PFSK-1 (cell line): ENCODE measurements around the gene COX19. TPM values are rescaled to one million over a fixed set of nuclear protein-coding genes. Genes with fewer than 3 reads are reported as not detected.

Experiments
- FOXP2 ChIP-seq: optimal IDR thresholded peaks from 2 replicates; pipeline ENCODE3; 2011; ENCODE audit warnings: borderline replicate concordance, control low read depth, inconsistent platforms; ENCODE audit not compliant: insufficient read depth; ENCODE audit errors: extremely low read length, extremely low read depth
- POLR2AphosphoS5 ChIP-seq: IDR thresholded peaks from 2 replicates; pipeline ENCODE4 v1.6.1; 2012; ENCODE audit warnings: low read depth, mild to moderate bottlenecking, control low read depth, low read length, moderate library complexity
- REST ChIP-seq, 2 experiments: IDR thresholded peaks; 2 replicates each; pipeline versions ENCODE4 v1.6.1 to v1.8.0; 2011 to 2012; ENCODE audit warnings: low read depth in 2 of 2, low read length in 2 of 2, control low read depth in 1 of 2, inconsistent platforms in 1 of 2, mild to moderate bottlenecking in 1 of 2, moderate library complexity in 1 of 2; ENCODE audit not compliant: insufficient read depth in 1 of 2
- SIN3A ChIP-seq: IDR thresholded peaks from 2 replicates; pipeline ENCODE4 v1.6.1; 2012; ENCODE audit warnings: mild to moderate bottlenecking, low read length, moderate library complexity, borderline replicate concordance; ENCODE audit not compliant: insufficient read depth
- TAF1 ChIP-seq: IDR thresholded peaks from 2 replicates; pipeline ENCODE4 v1.6.1; 2012; ENCODE audit warnings: low read length, control low read depth, borderline replicate concordance; ENCODE audit not compliant: insufficient read depth
- polyA plus RNA-seq: library from polyadenylated mRNA; unstranded; fragments of >200 nt; gene quantifications from one replicate; pipeline ENCODE4 v1.2.1, GENCODE V29; 2012; ENCODE audit warnings: low read depth, missing spikeins; ENCODE audit not compliant: insufficient read length

The COX19 gene
- 16.4 TPM for polyA plus RNA-seq

- TF ChIP-seq REST (IDR thresholded peaks at IDR 0.05; ENCODE audit: insufficient read depth in 1 of 2, low read depth in 2 of 2, low read length in 2 of 2) (peak in 1 of 2 experiments; percentile 55; a peak in 2 of 4 replicates), POLR2AphosphoS5 (peak; percentile 88), SIN3A (0 out of 2 replicates have a peak, but pooled peaks have one; percentile 51), TAF1 (peak; percentile 93; the same call in 1 of the 2 replicates), FOXP2 (peak; percentile 90)
These were observed at the start of gene COX19 for GRCh38 chr7:974820-975681. COX19 (minus strand) TSS chr7:975549; CDS start chr7:975509, 40 bp downstream.

GRCh38 chr7:1024331-1024841 lies 49.0 kb upstream of the COX19 start:
- TF ChIP-seq FOXP2 (no peak), REST (IDR thresholded peaks at IDR 0.05; ENCODE audit: insufficient read depth in 1 of 2, low read depth in 2 of 2, low read length in 2 of 2) (no peak), TAF1 (no peak), SIN3A (no peak), POLR2AphosphoS5 (no peak)

- TF ChIP-seq FOXP2 (no peak), REST (IDR thresholded peaks at IDR 0.05; ENCODE audit: insufficient read depth in 1 of 2, low read depth in 2 of 2, low read length in 2 of 2) (no peak), SIN3A (no peak), POLR2AphosphoS5 (no peak), TAF1 (no peak)
These were observed 47.6 kb upstream of the COX19 start for GRCh38 chr7:1022801-1023465.

- TF ChIP-seq FOXP2, result no peak
- TF ChIP-seq REST (IDR thresholded peaks at IDR 0.05; ENCODE audit: insufficient read depth in 1 of 2, low read depth in 2 of 2, low read length in 2 of 2), result no peak
- TF ChIP-seq TAF1, result no peak
These were observed 47.0 kb upstream of the COX19 start for GRCh38 chr7:1022356-1022755.
